ENCODE results near the gene PGR.

The PGR gene

DNA sequence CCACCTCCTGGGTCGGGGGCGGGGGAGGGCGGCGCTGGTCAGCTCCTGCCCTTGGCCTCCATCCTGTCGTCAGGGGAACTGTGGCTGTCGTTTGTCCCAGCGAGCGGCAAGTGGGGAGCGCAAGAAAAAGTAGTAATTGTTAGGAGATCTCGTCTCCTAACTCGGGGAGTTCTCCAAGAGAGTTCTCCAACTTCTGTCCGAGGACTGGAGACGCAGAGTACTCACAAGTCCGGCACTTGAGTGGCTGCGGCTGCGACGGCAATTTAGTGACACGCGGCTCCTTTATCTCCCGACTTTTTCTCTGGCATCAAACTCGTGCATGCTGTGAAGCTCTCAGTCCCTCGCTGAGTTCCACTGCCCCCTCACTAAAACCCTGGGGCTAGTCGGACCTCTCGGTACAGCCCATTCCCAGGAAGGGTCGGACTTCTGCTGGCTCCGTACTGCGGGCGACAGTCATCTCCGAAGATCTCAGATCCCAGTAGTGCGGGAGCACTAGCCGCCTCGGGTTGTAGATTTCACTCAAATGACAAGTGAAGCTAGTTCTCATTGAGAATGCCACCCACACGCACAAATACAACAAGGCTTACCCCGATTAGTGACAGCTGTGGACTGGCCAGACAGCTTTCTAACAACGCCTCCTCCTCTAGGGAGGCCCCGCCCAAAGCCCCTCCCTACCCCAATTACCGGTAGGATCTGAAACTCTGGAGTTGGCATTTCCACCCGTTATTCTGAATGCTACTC lies at the start of gene PGR:
Gene PGR, minus strand, starts transcription at position 611 of the 741 bp plus-strand sequence. CDS start 743 bp downstream, outside the sequence.
- Histone ChIP-seq H3K27me3 (ENCODE audit: insufficient read depth, low read length) (no peaks in the 10 kb centered on the region), H3K79me2 (ENCODE audit: insufficient read depth, low read length) (no peaks in the 10 kb centered on the region), H4K20me1 (ENCODE audit: insufficient read depth, low read length) (no peaks in the 10 kb centered on the region), H3K4me2 (ENCODE audit: low read length) (no peak within 1 kb of the TSS), H3K9ac (ENCODE audit: low read length) (no peak within 1 kb of the TSS), H3F3A (ENCODE audit: insufficient read depth, low read length) (no peaks in the 10 kb centered on the region), H3K4me1 (ENCODE audit: insufficient read depth, low read length, severe bottlenecking) (no peaks in the 10 kb centered on the region), H3K9me3 (ENCODE audit: low read length) (no peaks in the 10 kb centered on the region), H3K36me3 (ENCODE audit: insufficient read depth, low read length) (no peaks in the 10 kb centered on the region), H3K4me3 (ENCODE audit: low read depth, low read length, poor library complexity, severe bottlenecking) (no peak within 1 kb of the TSS), H3K27ac (ENCODE audit: low read depth, low read length, poor library complexity, severe bottlenecking) (no peak within 1 kb of the TSS), H2AFZ (ENCODE audit: low read length) (no peak within 1 kb of the TSS), H3K9me2 (ENCODE audit: low read depth, low read length) (no peaks in the 10 kb centered on the region)
- no peak for TF ChIP-seq EZH2 (IDR thresholded peaks at IDR 0.05; ENCODE audit: borderline replicate concordance, low read length)
- TF ChIP-seq CTCF (IDR thresholded peaks at IDR 0.05; ENCODE audit: low read length), result no peak

DNA sequence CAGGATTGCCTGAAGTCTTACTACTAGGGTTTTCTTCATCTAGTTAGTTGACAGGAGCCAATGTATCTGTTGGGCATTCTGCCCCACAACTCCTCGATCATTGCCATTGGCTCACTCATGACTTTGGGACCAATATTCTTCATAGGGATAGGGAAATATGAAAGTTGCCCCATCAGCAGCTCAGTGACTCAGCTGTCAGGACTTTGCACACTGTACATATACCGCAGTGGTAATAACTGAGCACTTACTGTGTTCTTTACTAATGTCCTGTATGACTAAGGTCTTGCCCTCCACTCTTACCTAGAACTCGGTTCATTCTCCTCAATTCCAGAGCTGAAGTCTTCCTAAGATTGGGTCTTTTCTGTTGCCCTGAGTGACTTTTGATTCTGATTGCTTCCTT lies 46.8 kb upstream of the PGR start:
- Histone ChIP-seq H3K36me3 (ENCODE audit: insufficient read depth, low read length) (no peaks in the 10 kb centered on the region), H3K27ac (ENCODE audit: low read depth, low read length, poor library complexity, severe bottlenecking) (no peak overlapping the region), H3K9me3 (ENCODE audit: low read length) (no peaks in the 10 kb centered on the region), H3K4me3 (ENCODE audit: low read depth, low read length, poor library complexity, severe bottlenecking) (no peak overlapping the region), H3K27me3 (ENCODE audit: insufficient read depth, low read length) (no peaks in the 10 kb centered on the region), H3K9ac (ENCODE audit: low read length) (no peak overlapping the region), H3K4me2 (ENCODE audit: low read length) (no peak overlapping the region), H2AFZ (ENCODE audit: low read length) (no peak overlapping the region), H3K4me1 (ENCODE audit: insufficient read depth, low read length, severe bottlenecking) (no peaks in the 10 kb centered on the region), H3K9me2 (ENCODE audit: low read depth, low read length) (no peaks in the 10 kb centered on the region), H4K20me1 (ENCODE audit: insufficient read depth, low read length) (no peaks in the 10 kb centered on the region), H3K79me2 (ENCODE audit: insufficient read depth, low read length) (no peaks in the 10 kb centered on the region), H3F3A (ENCODE audit: insufficient read depth, low read length) (no peaks in the 10 kb centered on the region)
- TF ChIP-seq CTCF (IDR thresholded peaks at IDR 0.05; ENCODE audit: low read length) (no peak), EZH2 (IDR thresholded peaks at IDR 0.05; ENCODE audit: borderline replicate concordance, low read length) (no peak)

- H3K27ac ChIP-seq (ENCODE audit: low read depth, low read length, poor library complexity, severe bottlenecking), result no peak overlapping the region
- no peaks in the 10 kb centered on the region; the same call in 1 of the 2 replicates for H3K9me2 ChIP-seq (ENCODE audit: low read depth, low read length)
- no peaks in the 10 kb centered on the region for H3K79me2 ChIP-seq (ENCODE audit: insufficient read depth, low read length)
- H3K36me3 ChIP-seq (ENCODE audit: insufficient read depth, low read length), result no peaks in the 10 kb centered on the region
- H4K20me1 ChIP-seq (ENCODE audit: insufficient read depth, low read length), result no peaks in the 10 kb centered on the region
- H3K4me2 ChIP-seq (ENCODE audit: low read length), result no peak overlapping the region
- no peak overlapping the region for H3K4me3 ChIP-seq (ENCODE audit: low read depth, low read length, poor library complexity, severe bottlenecking)
- H2AFZ ChIP-seq (ENCODE audit: low read length), result no peak overlapping the region
- no peak overlapping the region for H3K9ac ChIP-seq (ENCODE audit: low read length)
- H3K27me3 ChIP-seq (ENCODE audit: insufficient read depth, low read length), result no peaks in the 10 kb centered on the region
- no peaks in the 10 kb centered on the region for H3F3A ChIP-seq (ENCODE audit: insufficient read depth, low read length)
- no peaks in the 10 kb centered on the region for H3K4me1 ChIP-seq (ENCODE audit: insufficient read depth, low read length, severe bottlenecking)
- TF ChIP-seq EZH2 (IDR thresholded peaks at IDR 0.05; ENCODE audit: borderline replicate concordance, low read length) (no peak), CTCF (IDR thresholded peaks at IDR 0.05; ENCODE audit: low read length) (no peak)
- H3K9me3 ChIP-seq (ENCODE audit: low read length), result no peaks in the 10 kb centered on the region
These were observed 40.3 kb upstream of the PGR start for GRCh38 chr11:101169944-101170343.

All from OCI-LY1 (cell line).